Smooth muscle cell (in vitro differentiated cells): ENCODE results near the gene LPAR6. TPM values are rescaled to one million over a fixed set of nuclear protein-coding genes. Genes with fewer than 3 reads are reported as not detected.

Source experiments
- DNase-seq: peaks from one replicate; lab custom pipeline; 2025; ENCODE audit not compliant: unreplicated experiment; lab: John Stamatoyannopoulos, UW
- H2AFZ ChIP-seq: fragments of 200-600 bp; sonication (generic); 2 replicates; pipeline ENCODE4 v1.6.0; 2016; ENCODE audit warnings: antibody characterized with exemption, low read depth, mild to moderate bottlenecking
- H3F3A ChIP-seq: fragments of 200-600 bp; sonication (generic); 2 replicates; pipeline ENCODE4 v1.6.0; 2017; ENCODE audit warnings: antibody characterized with exemption, low read depth
- H3K27ac ChIP-seq: fragments of 200-600 bp; sonication (generic); 2 replicates; pipeline ENCODE4 v1.5.1; 2016; ENCODE audit warnings: low read depth, mild to moderate bottlenecking
- H3K27me3 ChIP-seq: fragments of 200-600 bp; sonication (generic); 2 replicates; pipeline ENCODE4 v1.6.1; 2016; ENCODE audit warnings: low read depth, mild to moderate bottlenecking
- H3K36me3 ChIP-seq: fragments of 200-600 bp; sonication (generic); 2 replicates; pipeline ENCODE4 v1.5.1; 2016; ENCODE audit warnings: low read depth
- H3K4me1 ChIP-seq: fragments of 200-600 bp; sonication (generic); 2 replicates; pipeline ENCODE4 v1.5.1; 2016; ENCODE audit warnings: low read depth
- H3K4me2 ChIP-seq: fragments of 200-600 bp; sonication (generic); 2 replicates; pipeline ENCODE4 v1.6.0; 2016; ENCODE audit warnings: mild to moderate bottlenecking
- H3K4me3 ChIP-seq: fragments of 200-600 bp; sonication (generic); 2 replicates; pipeline ENCODE4 v1.5.1; 2016; ENCODE audit warnings: mild to moderate bottlenecking
- H3K79me2 ChIP-seq: fragments of 200-600 bp; sonication (generic); 2 replicates; pipeline ENCODE4 v1.6.0; 2016; ENCODE audit warnings: low read depth, mild to moderate bottlenecking
- H3K9ac ChIP-seq: fragments of 200-600 bp; sonication (generic); 2 replicates; pipeline ENCODE4 v1.6.0; 2016; ENCODE audit warnings: low read depth
- H3K9me3 ChIP-seq: fragments of 200-600 bp; sonication (generic); replicated peaks from 2 replicates; pipeline ENCODE4 v1.5.1; 2016; ENCODE audit warnings: low read depth
- H4K20me1 ChIP-seq: fragments of 200-600 bp; sonication (generic); 2 replicates; pipeline ENCODE4 v1.6.0; 2016; ENCODE audit warnings: low read depth
- CTCF ChIP-seq: fragments of 200-600 bp; sonication (generic); IDR thresholded peaks from 2 replicates; pipeline ENCODE4 v1.5.1; 2017; ENCODE audit warnings: borderline replicate concordance, mild to moderate bottlenecking, antibody characterized with exemption; ENCODE audit not compliant: insufficient read depth, poor library complexity, severe bottlenecking
- WGBS: methylation state at CpG from one replicate; pipeline ENCODE4 v1.1.7; 2016; ENCODE audit warnings: low lambda C conversion rate; 5-methylcytosine and 5-hydroxymethylcytosine counted together
- polyA plus RNA-seq: library from polyadenylated mRNA; unstranded; fragments of >200 nt; fragmentation: Nextera tagmentation; extraction: Ambion mirVana; gene quantifications from 2 replicates; pipeline ENCODE4 v1.2.1, GENCODE V29; 2016
- total RNA-seq: library from RNA; depleted of rRNA; stranded (reverse); fragments of >200 nt; gene quantifications from 2 replicates; pipeline ENCODE4 v1.2.3, GENCODE V29; 2014

The LPAR6 gene
- total and polyA plus RNA-seq, 2 experiments from 2014 or later = 5.4 to 14.2 TPM

- TF ChIP-seq CTCF = no peak
Measured at GRCh38 chr13:48414501-48414900, 1.6 kb upstream of the LPAR6 start.

GRCh38 chr13:48411841-48412531 is 927 bp downstream of the LPAR6 start:
- Histone ChIP-seq H3K27me3 (no peaks in the 10 kb centered on the region), H3K79me2 (peaks cover 28% of the 10 kb centered on the region), H4K20me1 (no peaks in the 10 kb centered on the region), H3K27ac (peak overlapping the region; percentile 86), H2AFZ (peak overlapping the region; percentile 76), H3K4me3 (peak overlapping the region; percentile 62), H3K9ac (peak overlapping the region; percentile 68), H3K4me1 (peaks cover 23% of the 10 kb centered on the region), H3F3A (no peaks in the 10 kb centered on the region), H3K4me2 (peak overlapping the region; percentile 94), H3K9me3 (no peaks in the 10 kb centered on the region), H3K36me3 (no peaks in the 10 kb centered on the region)
- WGBS = 2% methylated on average over 13 of the region's 13 CpGs
- TF ChIP-seq CTCF = no peak
- DNase-seq = no peak

More at GRCh38 chr13:48414501-48414900, 1.6 kb upstream of the LPAR6 start:
- no peak overlapping the region for H3K9ac ChIP-seq
- H3F3A ChIP-seq = no peaks in the 10 kb centered on the region
- H2AFZ ChIP-seq = no peak overlapping the region
- H3K4me1 ChIP-seq = peaks cover 23% of the 10 kb centered on the region
- no peak for DNase-seq
- no peaks in the 10 kb centered on the region for H3K27me3 ChIP-seq
- no peaks in the 10 kb centered on the region for H4K20me1 ChIP-seq
- H3K79me2 ChIP-seq = peaks cover 26% of the 10 kb centered on the region
- no peaks in the 10 kb centered on the region for H3K36me3 ChIP-seq
- H3K9me3 ChIP-seq = no peaks in the 10 kb centered on the region
- H3K4me2 ChIP-seq = no peak overlapping the region
- no peak overlapping the region for H3K4me3 ChIP-seq
- H3K27ac ChIP-seq = no peak overlapping the region

- no peaks in the 10 kb centered on the region for H4K20me1 ChIP-seq
- no peaks in the 10 kb centered on the region for H3K9me3 ChIP-seq
- H3K79me2 ChIP-seq = peaks cover 28% of the 10 kb centered on the region
- peak overlapping the region; percentile 94 for H3K4me2 ChIP-seq
- no peaks in the 10 kb centered on the region for H3K36me3 ChIP-seq
- H3F3A ChIP-seq = no peaks in the 10 kb centered on the region
- peak overlapping the region; percentile 62 for H3K4me3 ChIP-seq
- no peak for TF ChIP-seq CTCF
- H3K4me1 ChIP-seq = peaks cover 23% of the 10 kb centered on the region
- 22% methylated on average over 1 of the region's 1 CpG for WGBS
- H3K27ac ChIP-seq = peak overlapping the region; percentile 86
- H3K27me3 ChIP-seq = no peaks in the 10 kb centered on the region
- H2AFZ ChIP-seq = peak overlapping the region; percentile 76
- DNase-seq = no peak
- H3K9ac ChIP-seq = peak overlapping the region; percentile 68
Measured at GRCh38 chr13:48411147-48411794, 1.6 kb downstream of the LPAR6 start.
